Adrenal gland (tissue), 12 donors: Measurements from ENCODE around the gene PCGF3. TPM values are rescaled to one million over a fixed set of nuclear protein-coding genes. Genes with fewer than 3 reads are reported as not detected.
"Not testable (repeated sequence)": the region's sequence is repeated elsewhere in the genome, so short reads cannot be mapped to it uniquely, and the experiment has no call there.

Experiments used
- DNase-seq, 7 donors: peaks; one replicate each; pipeline ENCODE4 v3.0.0-alpha.2; 2019 to 2020
- H3K27ac ChIP-seq, 5 donors: fragments of 200-600 bp; sonication (generic) in 4 of 5; 1 replicate in 3 of 5; 2 replicates in 2 of 5; pipeline versions ENCODE4 v1.5.1 to v1.8.0; 2016 to 2020; ENCODE audit warnings: mild to moderate bottlenecking in 1 of 5
- H3K27me3 ChIP-seq: fragments of 200-600 bp; 2 replicates; pipeline ENCODE4 v1.8.0; 2021
- H3K36me3 ChIP-seq, 2 donors: fragments of 200-600 bp; replicated peaks in 1 of 2; 1 replicate in 1 of 2; 2 replicates in 1 of 2; pipeline versions ENCODE4 v1.5.1 to v1.8.0; 2018 to 2022
- H3K4me1 ChIP-seq, 2 donors: fragments of 200-600 bp; replicated peaks in 1 of 2; 1 replicate in 1 of 2; 2 replicates in 1 of 2; pipeline versions ENCODE4 v1.5.1 to v1.8.0; 2018 to 2021
- H3K4me3 ChIP-seq, 4 donors: fragments of 200-600 bp; sonication (generic) in 3 of 4; one replicate each; pipeline ENCODE4 v1.5.1; 2016 to 2018
- H3K9me3 ChIP-seq, 3 donors: fragments of 200-600 bp; sonication (generic) in 1 of 3; replicated peaks in 1 of 3; 1 replicate in 2 of 3; 2 replicates in 1 of 3; pipeline versions ENCODE4 v1.5.1 to v1.8.0; 2016 to 2021
- CTCF ChIP-seq, 6 experiments: fragments of 450-650 bp in 4 of 6; fragments of 200-600 bp in 2 of 6; sonication (generic) in 1 of 6; IDR thresholded peaks; 1 replicate in 5 of 6; 2 replicates in 1 of 6; pipeline versions ENCODE4 v1.5.1 to v1.8.0; 2016 to 2021; ENCODE audit warnings: antibody characterized with exemption in 6 of 6, mild to moderate bottlenecking in 2 of 6, moderate library complexity in 1 of 6
- POLR2A ChIP-seq, 2 donors: fragments of 450-650 bp; IDR thresholded peaks; one replicate each; pipeline ENCODE4 v1.6.1; 2017; ENCODE audit warnings: antibody characterized with exemption in 2 of 2, mild to moderate bottlenecking in 2 of 2, moderate library complexity in 1 of 2
- WGBS, 4 donors: extraction: QIAGEN DNeasy Blood & Tissue Kit in 2 of 4; methylation state at CpG; one replicate each; pipeline versions ENCODE4 v1.1.5 to v1.1.7; 2013 to 2017; 5-methylcytosine and 5-hydroxymethylcytosine counted together
- intact Hi-C, 2 donors: fragments of 100-400 bp; cut with DNase I; formaldehyde crosslinking; loops; one replicate each; pipeline versions ENCODE4 v1.14.1 to v1.15.0; 2022 to 2023
- polyA plus RNA-seq, 3 donors: library from polyadenylated mRNA; stranded (reverse); fragments of 200-250 nt in 2 of 3; fragments of 350-450 nt in 1 of 3; fragmentation: Illumina TruSeq in 1 of 3; extraction: RNeasy Lipid Tissue Mini Kit (QIAGEN cat#74804) in 1 of 3; gene quantifications; one replicate each; pipeline ENCODE4 v1.2.3, GENCODE V29; 2013 to 2014
- total RNA-seq, 9 donors: library from RNA; depleted of rRNA in 4 of 9; stranded (reverse); fragments of >200 nt in 4 of 9; fragments of 120-200 nt in 1 of 9; fragmentation: NEBNext Ultra II Directional in 1 of 9; extraction: Animal tissue kit (Norgen Biotek cat#: 25700) in 1 of 9; gene quantifications; one replicate each; pipeline versions ENCODE4 v1.1.0 to v1.2.4, GENCODE V29; 2013 to 2023
- donor health status: healthy with polysubstance abuse.
- donor health status: Bipolar disorder and iron deficiency.
- donor health status: DM: yes; HTN: yes; CAD: no.
- donor health status: DM: no; HTN: no; CAD: no.
- donor health status: DM: no; HTN: no; CAD: no.
- donor health status: DM: yes; HTN: yes; CAD: no.

The PCGF3 gene
- total and polyA plus RNA-seq, 12 donors = 26.4 to 178 (median 70.7) TPM

DNA sequence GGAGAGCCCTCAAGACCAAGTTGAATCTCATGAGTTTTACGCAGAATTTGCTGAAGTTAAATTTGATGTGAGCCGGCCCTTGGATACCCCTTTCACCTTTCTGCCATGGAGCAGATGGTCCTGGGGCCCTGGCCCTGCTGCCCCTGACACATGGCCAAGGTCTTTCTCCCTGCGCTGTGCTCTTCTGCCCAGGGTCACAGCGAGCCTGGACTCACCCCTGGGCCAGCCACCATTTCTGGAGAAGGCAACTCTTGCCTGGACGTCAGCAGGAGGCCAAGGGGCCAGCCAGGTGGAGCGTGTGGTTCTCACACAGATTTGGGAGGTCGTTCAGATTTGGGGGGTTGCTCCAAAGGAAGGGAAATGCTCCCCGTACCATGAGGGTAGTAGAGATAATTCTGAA, 30.0 kb downstream of the PCGF3 start:
- Histone ChIP-seq H3K27me3 (no peaks in the 10 kb centered on the region), H3K4me3 (no peak overlapping the region), H3K4me1 (no peaks in the 10 kb centered on the region), H3K36me3 (peaks cover 0 to 80% of the 10 kb centered on the region in 2 donors), H3K9me3 (no peaks in the 10 kb centered on the region), H3K27ac (no peak overlapping the region)
- TF ChIP-seq CTCF (IDR thresholded peaks at IDR 0.05) = no peak
- TF ChIP-seq POLR2A (IDR thresholded peaks at IDR 0.05) = no peak
- 83 to 88% (median 86%) methylated on average over 6 to 8 of the region's 8 CpGs for WGBS, 4 donors
- intact Hi-C loops = no loop called here
- DNase-seq = no peak

- 94 to 98% (median 95%) methylated on average over 14 to 33 of the region's 34 CpGs for WGBS, 4 donors
- H3K27me3 ChIP-seq, intact Hi-C loops, H3K4me1 ChIP-seq, DNase-seq, H3K27ac ChIP-seq, H3K4me3 ChIP-seq, H3K9me3 ChIP-seq: not testable (repeated sequence)
- peaks cover 0 to 72% of the 10 kb centered on the region in 2 donors for H3K36me3 ChIP-seq
Measured at GRCh38 chr4:736561-736960, 30.9 kb downstream of the PCGF3 start.

- WGBS, 4 donors = 90 to 91% (median 91%) methylated on average over 16 of the region's 16 CpGs
- peaks cover 0 to 64% of the 10 kb centered on the region in 2 donors for H3K36me3 ChIP-seq
Measured at GRCh38 chr4:738781-739280, 33.2 kb downstream of the PCGF3 start.

GRCh38 chr4:739569-739968, 33.9 kb downstream of the PCGF3 start:
- Histone ChIP-seq H3K4me3 (no peak overlapping the region), H3K27me3 (no peaks in the 10 kb centered on the region), H3K27ac (no peak overlapping the region), H3K9me3 (no peaks in the 10 kb centered on the region), H3K4me1 (no peaks in the 10 kb centered on the region), H3K36me3 (peaks cover 0 to 58% of the 10 kb centered on the region in 2 donors)
- TF ChIP-seq POLR2A (IDR thresholded peaks at IDR 0.05) (no peak), CTCF (IDR thresholded peaks at IDR 0.05) (no peak)
- intact Hi-C loops = no loop called here
- WGBS, 4 donors = 92 to 96% (median 95%) methylated on average over 22 of the region's 22 CpGs
- DNase-seq = no peak

More at GRCh38 chr4:738781-739280, 33.2 kb downstream of the PCGF3 start:
- intact Hi-C loops = no loop called here
- Histone ChIP-seq H3K4me3 (no peak overlapping the region), H3K27ac (no peak overlapping the region), H3K9me3 (no peaks in the 10 kb centered on the region), H3K27me3 (no peaks in the 10 kb centered on the region), H3K4me1 (no peaks in the 10 kb centered on the region)
- no peak for TF ChIP-seq POLR2A (IDR thresholded peaks at IDR 0.05)
- TF ChIP-seq CTCF (IDR thresholded peaks at IDR 0.05) = no peak
- no peak for DNase-seq

- Histone ChIP-seq H3K27me3 (no peaks in the 10 kb centered on the region), H3K27ac (no peak overlapping the region), H3K36me3 (peaks cover 0 to 53% of the 10 kb centered on the region in 2 donors), H3K4me3 (no peak overlapping the region), H3K9me3 (no peaks in the 10 kb centered on the region), H3K4me1 (no peaks in the 10 kb centered on the region)
- intact Hi-C loops = no loop called here
- no peak for TF ChIP-seq POLR2A (IDR thresholded peaks at IDR 0.05)
- no peak for TF ChIP-seq CTCF (IDR thresholded peaks at IDR 0.05)
- DNase-seq = no peak
- 85 to 89% (median 86%) methylated on average over 12 of the region's 12 CpGs for WGBS, 4 donors
Measured at GRCh38 chr4:740011-740410, 34.4 kb downstream of the PCGF3 start.
